ENCODE measurements around the gene SASH1.

DNA sequence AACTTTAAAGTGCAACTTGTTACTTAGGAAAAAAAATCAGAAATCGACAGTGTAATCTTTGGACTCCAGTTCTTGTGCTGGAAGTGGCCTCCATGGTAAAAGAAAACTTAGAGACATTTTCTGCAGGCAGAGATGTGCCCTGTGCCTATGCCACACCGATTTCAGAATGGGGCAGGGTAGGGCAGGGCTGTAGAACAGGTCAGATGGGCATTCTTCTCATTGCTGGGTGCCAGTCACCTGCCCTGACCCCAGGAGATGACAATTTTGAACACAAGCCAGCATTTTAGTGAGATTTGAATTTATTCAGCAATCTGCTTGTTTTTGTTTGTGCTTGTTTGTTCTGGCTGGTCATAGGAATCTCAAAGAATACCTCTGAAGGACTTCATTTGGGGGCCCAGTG is 63.3 kb downstream of the SASH1 start:
- no peak for TF ChIP-seq CTCF (IDR thresholded peaks at IDR 0.05; ENCODE audit: extremely low read depth in 1 of 2, insufficient read depth in 1 of 2, low read depth in 1 of 2, low read length in 2 of 2)
- no peak for TF ChIP-seq POLR2AphosphoS5 (IDR thresholded peaks at IDR 0.05; ENCODE audit: insufficient read depth, low read depth, low read length)
- no peak for TF ChIP-seq EZH2 (IDR thresholded peaks at IDR 0.05; ENCODE audit: borderline replicate concordance, low read depth, low read length, severe bottlenecking)
- no peak for TF ChIP-seq POLR2A (IDR thresholded peaks at IDR 0.05; ENCODE audit: low read depth, low read length)
- TF ChIP-seq GATA2 (IDR thresholded peaks at IDR 0.05; ENCODE audit: insufficient read depth, insufficient read length, low read depth, low read length): no peak
- TF ChIP-seq, protein P1, sequence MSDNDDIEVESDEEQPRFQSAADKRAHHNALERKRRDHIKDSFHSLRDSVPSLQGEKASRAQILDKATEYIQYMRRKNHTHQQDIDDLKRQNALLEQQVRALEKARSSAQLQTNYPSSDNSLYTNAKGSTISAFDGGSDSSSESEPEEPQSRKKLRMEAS (IDR thresholded peaks at IDR 0.05; ENCODE audit: insufficient read depth, insufficient read length): no peak
- no peak for TF ChIP-seq JUN (IDR thresholded peaks at IDR 0.05; ENCODE audit: borderline replicate concordance, insufficient read depth, insufficient read length, low read depth)
- no peak for TF ChIP-seq FOS (IDR thresholded peaks at IDR 0.05; ENCODE audit: borderline replicate concordance, insufficient read depth, low read length)
- no peak for TF ChIP-seq MYC (IDR thresholded peaks at IDR 0.05; ENCODE audit: low read depth, low read length)

Data from endothelial cell of umbilical vein (primary cell).